HepG2 (cell line): ENCODE data around the gene NTN5. TPM values are rescaled to one million over a fixed set of nuclear protein-coding genes. Genes with fewer than 3 reads are reported as not detected.

Experiments
- ATAC-seq: fragments of 200-7000 bp; cut with Tn5 transposase; 3 replicates; pipeline ENCODE4 v1.9.1; 2020; ENCODE audit warnings: mild to moderate bottlenecking, moderate library complexity
- BruUV-seq: library from RNA; stranded (reverse); fragments of 400-500 nt; replicated peaks from 2 replicates; lab custom pipeline; 2021; lab: Mats Ljungman, UMichigan
- CTCF ChIA-PET: fragments of 300-600 bp; formaldehyde crosslinking; extraction: SDS; loops from one replicate; lab custom pipeline; 2021; ENCODE audit warnings: low total read pairs, inconsistent platforms, low intra/inter-chr PET ratio; lab: Yijun Ruan, JAX
- POLR2A ChIA-PET: fragments of 350-600 bp; sonication (Branson Sonifier 250); formaldehyde crosslinking; loops from one replicate; lab custom pipeline; 2020; ENCODE audit warnings: antibody characterized with exemption, inconsistent platforms; lab: Yijun Ruan, JAX
- DNase-seq: peaks from one replicate; pipeline ENCODE4 v3.0.0-alpha.2; 2015; ENCODE audit warnings: low spot score
- FAIRE-seq: peaks from 3 replicates; lab custom pipeline; 2011; peaks lifted over from hg19 to GRCh38; lab: Jason Lieb, UNC
- H2AFZ ChIP-seq: one replicate; pipeline ENCODE4 v1.6.1; 2011; ENCODE audit warnings: low read length, inconsistent platforms
- H3K27ac ChIP-seq: fragments of 300-600 bp; 3 replicates; pipeline ENCODE4 v1.8.0; 2011; ENCODE audit warnings: mixed run types, mild to moderate bottlenecking, mixed read lengths, low read length, inconsistent platforms; ENCODE audit not compliant: insufficient read depth; ENCODE audit errors: extremely low read length
- H3K27me3 ChIP-seq, 2 experiments: fragments of 200-600 bp in 1 of 2; 2 replicates in 1 of 2; 3 replicates in 1 of 2; pipeline versions ENCODE4 v1.6.0 to v1.8.0; 2011; ENCODE audit warnings: low read length in 2 of 2, mild to moderate bottlenecking in 2 of 2, moderate library complexity in 2 of 2, inconsistent platforms in 1 of 2; ENCODE audit not compliant: insufficient read depth in 2 of 2, control insufficient read depth in 1 of 2
- H3K36me3 ChIP-seq, 2 experiments: fragments of 200-600 bp in 1 of 2; replicated peaks in 1 of 2; 2 replicates in 1 of 2; 3 replicates in 1 of 2; pipeline versions ENCODE4 v1.5.1 to v1.8.0; 2011; ENCODE audit warnings: low read length in 2 of 2, inconsistent platforms in 1 of 2; ENCODE audit not compliant: insufficient read depth in 2 of 2, control insufficient read depth in 1 of 2
- H3K4me1 ChIP-seq: 2 replicates; pipeline ENCODE4 v1.5.1; 2012; ENCODE audit warnings: low read length, inconsistent platforms; ENCODE audit not compliant: insufficient read depth
- H3K4me2 ChIP-seq: 2 replicates; pipeline ENCODE4 v1.6.0; 2011; ENCODE audit warnings: low read depth, low read length, inconsistent platforms
- H3K4me3 ChIP-seq, 3 experiments: fragments of 200-600 bp in 1 of 3; sonication (generic), shearing (Covaris generic) in 1 of 3; replicated peaks in 1 of 3; 2 replicates each; pipeline ENCODE4 v1.5.1; 2011 to 2016; ENCODE audit warnings: low read length in 3 of 3, inconsistent platforms in 2 of 3, low read depth in 2 of 3, mild to moderate bottlenecking in 2 of 3, control low read depth in 1 of 3, mixed read lengths in 1 of 3; ENCODE audit not compliant: insufficient read depth in 1 of 3
- H3K79me2 ChIP-seq: one replicate; pipeline ENCODE4 v1.6.1; 2011; ENCODE audit warnings: low read length, inconsistent platforms; ENCODE audit not compliant: insufficient read depth
- H3K9ac ChIP-seq: 2 replicates; pipeline ENCODE4 v1.6.0; 2011; ENCODE audit warnings: mild to moderate bottlenecking, low read depth, low read length, inconsistent platforms; ENCODE audit not compliant: insufficient read depth
- H3K9me3 ChIP-seq: 2 replicates; pipeline ENCODE4 v1.5.1; 2012; ENCODE audit warnings: mild to moderate bottlenecking, low read length
- H4K20me1 ChIP-seq: 2 replicates; pipeline ENCODE4 v1.6.0; 2011; ENCODE audit warnings: inconsistent platforms, mild to moderate bottlenecking, low read length, moderate library complexity; ENCODE audit not compliant: insufficient read depth
- HNF1B ChIP-seq: sonication (generic); formaldehyde crosslinking; IDR thresholded peaks from 2 replicates; pipeline ENCODE4 v1.5.1; 2020; ENCODE audit warnings: mild to moderate bottlenecking, moderate library complexity, missing genetic modification reagents
- HOXA5 ChIP-seq: sonication (generic); formaldehyde crosslinking; IDR thresholded peaks from 2 replicates; pipeline ENCODE4 v1.4.0; 2020; ENCODE audit warnings: missing genetic modification reagents
- LCORL ChIP-seq, 2 experiments: fragments of 450-650 bp in 1 of 2; sonication (generic) in 1 of 2; formaldehyde crosslinking in 1 of 2; IDR thresholded peaks; 2 replicates each; pipeline versions ENCODE4 v1.5.0 to v1.6.1; 2017 to 2020; ENCODE audit warnings: antibody characterized with exemption in 1 of 2, missing genetic modification reagents in 1 of 2
- MYC ChIP-seq: sonication (generic); formaldehyde crosslinking; IDR thresholded peaks from 2 replicates; pipeline ENCODE4 v1.9.0; 2021; ENCODE audit warnings: missing genetic modification reagents, borderline replicate concordance
- POLR2AphosphoS5 ChIP-seq: IDR thresholded peaks from 2 replicates; pipeline ENCODE4 v1.6.1; 2012; ENCODE audit warnings: low read depth, low read length
- REPIN1 ChIP-seq: sonication (generic); formaldehyde crosslinking; IDR thresholded peaks from 2 replicates; pipeline ENCODE4 v1.8.0; 2022; ENCODE audit warnings: missing genetic modification reagents, low read depth, mild to moderate bottlenecking, borderline replicate concordance
- RXRB ChIP-seq: IDR thresholded peaks from 2 replicates; pipeline ENCODE4 v1.6.1; 2016; ENCODE audit warnings: borderline replicate concordance, missing genetic modification reagents, missing compliant biosample characterization
- SALL1 ChIP-seq: sonication (generic); formaldehyde crosslinking; IDR thresholded peaks from 2 replicates; pipeline ENCODE4 v1.8.0; 2022; ENCODE audit warnings: mild to moderate bottlenecking, missing genetic modification reagents
- SNAI1 ChIP-seq: sonication (generic); formaldehyde crosslinking; IDR thresholded peaks from 2 replicates; pipeline ENCODE4 v1.5.0; 2020; ENCODE audit warnings: mild to moderate bottlenecking, missing genetic modification reagents, borderline replicate concordance
- SOX5 ChIP-seq: IDR thresholded peaks from 2 replicates; pipeline ENCODE4 v1.6.1; 2016; ENCODE audit warnings: borderline replicate concordance
- TFE3 ChIP-seq: IDR thresholded peaks from 2 replicates; pipeline ENCODE4 v1.6.1; 2016
- YEATS2 ChIP-seq: sonication (generic); formaldehyde crosslinking; IDR thresholded peaks from 2 replicates; pipeline ENCODE4 v1.4.0; 2020; ENCODE audit warnings: missing genetic modification reagents, borderline replicate concordance
- YEATS4 ChIP-seq: sonication (generic); formaldehyde crosslinking; IDR thresholded peaks from 2 replicates; pipeline ENCODE4 v1.4.0; 2020; ENCODE audit warnings: missing genetic modification reagents, borderline replicate concordance
- ZBTB33 ChIP-seq: sonication (generic); formaldehyde crosslinking; IDR thresholded peaks from 2 replicates; pipeline ENCODE4 v1.4.0; 2020; ENCODE audit warnings: missing genetic modification reagents
- ZFY ChIP-seq: sonication (generic); formaldehyde crosslinking; IDR thresholded peaks from 2 replicates; pipeline ENCODE4 v1.4.0; 2020; ENCODE audit warnings: missing genetic modification reagents
- ZNF547 ChIP-seq: sonication (generic); formaldehyde crosslinking; IDR thresholded peaks from 2 replicates; pipeline ENCODE4 v1.5.1; 2020; ENCODE audit warnings: mild to moderate bottlenecking, missing genetic modification reagents
- ZNF768 ChIP-seq: sonication (generic); formaldehyde crosslinking; IDR thresholded peaks from 2 replicates; pipeline ENCODE4 v1.4.0; 2020; ENCODE audit warnings: missing genetic modification reagents
- WGBS: methylation state at CpG from one replicate; pipeline ENCODE4 v1.1.6; 2017; ENCODE audit warnings: low lambda C conversion rate; 5-methylcytosine and 5-hydroxymethylcytosine counted together
- in situ Hi-C: cut with HindIII; loops from 2 replicates; pipeline ENCODE4 v1.10.0; 2017; ENCODE audit warnings: low pct_unique_long_range_greater_than_20kb; ENCODE audit not compliant: extremely low pct_ligation_motif_present
- intact Hi-C: fragments of 100-400 bp; cut with micrococcal nuclease; formaldehyde crosslinking; loops from one replicate; pipeline ENCODE4 v1.10.0; 2022; ENCODE audit not compliant: unreplicated experiment
- polyA plus RNA-seq, 8 experiments: library from polyadenylated mRNA; depleted of rRNA in 3 of 8; stranded (reverse) in 7 of 8; unstranded in 1 of 8; fragments of >200 nt; fragmentation: Illumina TruSeq in 4 of 8; extraction: Trizol in 4 of 8; gene quantifications; 2 replicates each; pipeline versions ENCODE4 v1.2.1 to v1.2.3, GENCODE V29; 2011 to 2016; ENCODE audit warnings: low read depth in 4 of 8, missing spikeins in 1 of 8, mixed read lengths in 1 of 8; ENCODE audit not compliant: insufficient read depth in 1 of 8
- total RNA-seq, 5 experiments: library from RNA; depleted of rRNA; stranded (reverse); fragments of >200 nt; fragmentation: Illumina TruSeq; extraction: Trizol; gene quantifications; 2 replicates each; pipeline ENCODE4 v1.2.3, GENCODE V29; 2016; ENCODE audit warnings: low read depth in 1 of 5

Gene NTN5
- total and polyA plus RNA-seq, 2 of the 13 experiments (the other 11 are each of a cell fraction or from before 2014, with no cell fraction given) = 0.05 TPM; not detected in 1

GRCh38 chr19:48674921-48675824 lies 2.4 kb upstream of the NTN5 start:
- CTCF ChIA-PET = interaction anchor here (0.9 to 2.0 kb wide), 3 partner anchors 29 to 113 kb away, joined by 4 to 18 read pairs (median 7); partner anchors contain the start of gene CA11
- Histone ChIP-seq H3K9ac (no peak overlapping the region), H4K20me1 (no peaks in the 10 kb centered on the region), H3K27me3 (peaks cover 4 to 22% of the 10 kb centered on the region in 2 experiments; a peak in 4 of 5 replicates), H3K36me3 (no peaks in the 10 kb centered on the region), H3K79me2 (no peaks in the 10 kb centered on the region), H3K4me3 (no peak overlapping the region; a peak in 1 of 6 replicates), H2AFZ (no peak overlapping the region), H3K27ac (no peak overlapping the region), H3K4me1 (peaks cover 25% of the 10 kb centered on the region), H3K9me3 (no peaks in the 10 kb centered on the region), H3K4me2 (peak overlapping the region; percentile 60)
- in situ Hi-C loops = loop anchor here (10.0 kb wide), 2 partner anchors 110 to 160 kb away; partner anchors contain the start of gene HSD17B14
- 28% methylated on average over 15 of the region's 28 CpGs for WGBS
- ATAC-seq (peak; percentile 75), FAIRE-seq (peak; percentile 63), DNase-seq (peak; percentile 77)
- POLR2A ChIA-PET = interaction anchor here (0.5 to 1.0 kb wide), 4 partner anchors 37 to 94 kb away, joined by 3 to 5 read pairs (median 4); no protein-coding TSS in a partner anchor
- no TSS peak for BruUV-seq
- intact Hi-C loops = loop anchor here (1.0 to 5.0 kb wide), 3 partner anchors 37 to 109 kb away; no protein-coding TSS in a partner anchor
- no peak for TF ChIP-seq ZNF547
- TF ChIP-seq RXRB (CRISPR knock-in tag) = peak; percentile 25; the same call in 1 of the 2 replicates
- 0 out of 2 replicates have a peak, but pooled peaks have one; percentile 31 for TF ChIP-seq TFE3
- 0 out of 2 replicates have a peak, but pooled peaks have one; percentile 66 for TF ChIP-seq REPIN1 (CRISPR knock-in tag)
- peak; percentile 73 for TF ChIP-seq ZNF768
- TF ChIP-seq YEATS4 (CRISPR knock-in tag) = peak; percentile 50; the same call in 1 of the 2 replicates
- 0 out of 2 replicates have a peak, but pooled peaks have one; percentile 32 for TF ChIP-seq HOXA5 (CRISPR knock-in tag)
- peak; percentile 47; the same call in 1 of the 2 replicates for TF ChIP-seq SALL1
- TF ChIP-seq MYC = no peak
- no peak for TF ChIP-seq POLR2AphosphoS5
- 0 out of 2 replicates have a peak, but pooled peaks have one; percentile 21 for TF ChIP-seq ZBTB33
- peak; percentile 56; the same call in 1 of the 2 replicates for TF ChIP-seq HNF1B (CRISPR knock-in tag)
- 0 out of 2 replicates have a peak, but pooled peaks have one; percentile 26 for TF ChIP-seq SOX5 (CRISPR knock-in tag)
- TF ChIP-seq ZFY (CRISPR knock-in tag) = peak; percentile 35; the same call in 1 of the 2 replicates
- TF ChIP-seq YEATS2 (CRISPR knock-in tag) = peak; percentile 27; the same call in 1 of the 2 replicates
- TF ChIP-seq LCORL (IDR thresholded peaks at IDR 0.05) = no peak
- TF ChIP-seq LCORL (CRISPR knock-in tag; IDR thresholded peaks at IDR 0.05) = peak; percentile 49; the same call in 1 of the 2 replicates
- 0 out of 2 replicates have a peak, but pooled peaks have one; percentile 38 for TF ChIP-seq SNAI1 (CRISPR knock-in tag)
